ENCODE measurements around the gene BORCS5. TPM values are rescaled to one million over a fixed set of nuclear protein-coding genes. Genes with fewer than 3 reads are reported as not detected.
A peak's percentile ranks its signal among the peaks of the same experiment; 100 is the strongest.

The BORCS5 gene
- total and polyA plus RNA-seq, 12 donors: 3.6 to 30.1 (median 10.6) TPM

- intact Hi-C loops (cut with DNase I): no loop called here
These were observed 150.2 kb downstream of the BORCS5 start for GRCh38 chr12:12507121-12507520.

GRCh38 chr12:12508612-12509011, 151.7 kb downstream of the BORCS5 start:
- Histone ChIP-seq H3K36me3 (replicated peaks in 1 of 2) (no peaks in the 10 kb centered on the region), H3K4me3 (no peak overlapping the region), H3K27ac (peak overlapping the region in 3 of 5 donors; percentile 14 to 95 (median 50)), H3K27me3 (no peaks in the 10 kb centered on the region), H3K4me1 (replicated peaks in 1 of 2) (peaks cover 22 to 95% of the 10 kb centered on the region in 2 donors), H3K9me3 (replicated peaks in 1 of 3) (no peaks in the 10 kb centered on the region)
- DNase-seq: no peak
- no peak for TF ChIP-seq POLR2A (IDR thresholded peaks at IDR 0.05)
- TF ChIP-seq CTCF (IDR thresholded peaks at IDR 0.05): no peak
- WGBS, 4 donors: 83 to 95% (median 87%) methylated on average over 2 of the region's 2 CpGs
- intact Hi-C loops (cut with DNase I): no loop called here

More at GRCh38 chr12:12507121-12507520, 150.2 kb downstream of the BORCS5 start:
- DNase-seq: no peak
- TF ChIP-seq POLR2A (IDR thresholded peaks at IDR 0.05) (no peak), CTCF (IDR thresholded peaks at IDR 0.05) (no peak)
- Histone ChIP-seq H3K27ac (peak overlapping the region; percentile 45 to 95 (median 81)), H3K36me3 (replicated peaks in 1 of 2) (no peaks in the 10 kb centered on the region), H3K27me3 (no peaks in the 10 kb centered on the region), H3K4me3 (no peak overlapping the region), H3K9me3 (replicated peaks in 1 of 3) (no peaks in the 10 kb centered on the region), H3K4me1 (replicated peaks in 1 of 2) (peaks cover 22 to 90% of the 10 kb centered on the region in 2 donors)
- WGBS, 4 donors: 75 to 91% (median 86%) methylated on average over 1 of the region's 1 CpG

- H3K4me1 ChIP-seq (replicated peaks in 1 of 2): peaks cover 19 to 82% of the 10 kb centered on the region in 2 donors
- H3K27me3 ChIP-seq: no peaks in the 10 kb centered on the region
- H3K4me3 ChIP-seq: no peak overlapping the region
- WGBS, 4 donors: 89 to 100% (median 94%) methylated on average over 2 of the region's 2 CpGs
- no peak for DNase-seq
- H3K9me3 ChIP-seq (replicated peaks in 1 of 3): no peaks in the 10 kb centered on the region
- H3K27ac ChIP-seq: peak overlapping the region in 3 of 5 donors; percentile 3 to 67 (median 21)
- H3K36me3 ChIP-seq (replicated peaks in 1 of 2): no peaks in the 10 kb centered on the region
- TF ChIP-seq CTCF (IDR thresholded peaks at IDR 0.05) (no peak), POLR2A (IDR thresholded peaks at IDR 0.05) (no peak)
- intact Hi-C loops (cut with DNase I): no loop called here
These were observed 153.3 kb downstream of the BORCS5 start for GRCh38 chr12:12510141-12510540.

- peaks cover 15 to 78% of the 10 kb centered on the region in 2 donors for H3K4me1 ChIP-seq (replicated peaks in 1 of 2)
- WGBS, 4 donors: 94 to 98% (median 97%) methylated on average over 2 of the region's 2 CpGs
- TF ChIP-seq POLR2A (IDR thresholded peaks at IDR 0.05) (no peak), CTCF (IDR thresholded peaks at IDR 0.05) (no peak)
- no peaks in the 10 kb centered on the region for H3K36me3 ChIP-seq (replicated peaks in 1 of 2)
- peak overlapping the region in 2 of 5 donors; percentile 21 to 67 for H3K27ac ChIP-seq
- H3K9me3 ChIP-seq (replicated peaks in 1 of 3): no peaks in the 10 kb centered on the region
- no peaks in the 10 kb centered on the region for H3K27me3 ChIP-seq
- intact Hi-C loops (cut with DNase I): no loop called here
- no peak overlapping the region for H3K4me3 ChIP-seq
- no peak for DNase-seq
These were observed 153.7 kb downstream of the BORCS5 start for GRCh38 chr12:12510551-12510950.
